AG09319 (cell line): ENCODE data around the gene MAST4.

ENCODE experiments used
- DNase-seq: peaks from one replicate; pipeline ENCODE4 v3.0.0-alpha.2; 2010; ENCODE audit warnings: low read depth; ENCODE audit errors: extremely low read depth
- CTCF ChIP-seq: IDR thresholded peaks from 2 replicates; pipeline ENCODE4 v1.5.1; 2011; ENCODE audit warnings: low read depth, mild to moderate bottlenecking, inconsistent platforms, low read length, moderate library complexity

MAST4 gene

DNA sequence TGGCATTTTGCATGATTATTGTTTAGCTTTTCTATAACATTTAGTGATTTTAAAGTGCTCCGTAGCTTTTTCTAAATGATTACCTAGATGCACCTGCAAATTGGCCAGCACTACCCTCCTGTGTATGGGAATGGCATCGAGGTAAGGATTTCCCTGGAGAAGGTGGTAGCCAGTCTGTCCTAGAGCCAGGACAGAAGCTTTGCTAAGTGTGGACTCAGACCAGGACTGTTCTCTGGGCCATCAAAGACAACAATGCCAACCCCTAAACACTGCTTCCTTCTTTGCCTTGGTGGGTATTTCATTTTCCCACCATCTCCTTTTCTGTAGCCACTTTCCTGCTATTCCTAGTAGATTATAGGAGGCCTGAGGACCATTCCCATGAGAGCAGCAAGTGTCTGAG, 547.4 kb downstream of the MAST4 start:
- no peak for DNase-seq

DNA sequence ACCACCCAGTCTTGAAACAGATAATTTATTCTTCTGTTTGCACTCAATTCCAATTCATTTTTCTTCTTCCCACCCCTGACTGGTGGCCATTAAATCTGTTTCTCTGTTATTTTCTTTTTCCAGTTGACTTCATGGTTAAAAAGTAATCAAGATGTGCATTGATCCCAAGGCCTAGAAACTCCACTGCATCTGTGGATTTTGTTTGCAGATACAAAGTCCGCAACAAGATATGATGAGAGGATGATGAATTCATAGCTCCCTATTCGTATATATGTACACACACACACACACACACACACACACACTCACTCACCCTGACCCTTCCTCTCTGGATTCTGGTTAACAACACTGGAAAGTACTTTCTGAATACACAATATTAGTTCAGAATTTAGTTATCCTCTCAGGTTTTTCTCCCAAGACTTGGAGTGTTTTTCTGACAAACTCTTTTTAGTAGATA, 548.0 kb downstream of the MAST4 start:
- TF ChIP-seq CTCF, result no peak
- no peak for DNase-seq

More for the DNA sequence above, 547.4 kb downstream of the MAST4 start:
- no peak for TF ChIP-seq CTCF

DNA sequence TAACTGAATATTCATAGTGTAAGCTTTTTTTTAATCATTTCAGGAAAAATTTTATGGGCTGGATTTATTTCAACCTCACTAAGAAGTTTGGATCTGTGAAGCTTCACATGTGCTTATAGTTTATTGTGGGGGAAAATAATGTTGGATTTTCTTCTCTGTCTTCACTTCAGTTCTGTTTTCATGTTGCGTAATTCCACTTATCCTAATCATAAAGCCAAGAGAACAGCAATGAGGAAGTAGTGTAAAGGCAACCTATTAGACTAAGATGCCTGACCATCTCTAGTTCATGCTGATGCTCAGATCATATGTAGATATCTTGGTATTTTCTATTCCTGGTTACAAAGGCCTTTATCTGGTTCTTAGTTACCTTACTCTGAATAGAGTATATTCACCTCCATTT, 550.4 kb downstream of the MAST4 start:
- TF ChIP-seq CTCF, result no peak
- no peak for DNase-seq

DNA sequence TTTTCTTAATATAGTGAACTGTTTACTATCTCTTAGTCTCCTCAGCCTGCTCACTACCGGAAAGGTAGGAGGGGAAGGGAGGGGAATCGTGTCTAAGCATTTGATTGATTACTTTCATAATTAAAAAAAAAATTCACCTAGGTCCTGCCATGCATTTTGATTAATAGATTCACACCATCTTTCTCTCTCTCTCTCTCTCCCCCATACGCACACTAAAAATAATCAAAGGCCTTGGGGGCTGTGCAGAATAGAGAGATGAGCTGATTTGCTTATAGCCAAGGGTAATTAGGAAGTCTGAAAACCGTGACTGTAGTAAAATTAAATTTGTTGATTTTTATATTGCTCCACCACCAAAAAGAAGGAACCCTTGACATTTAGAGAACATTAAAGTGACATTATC, 550.8 kb downstream of the MAST4 start:
- no peak for TF ChIP-seq CTCF
- no peak for DNase-seq

GRCh38 chr5:67147760-67148159, 551.6 kb downstream of the MAST4 start:
- no peak for DNase-seq
- no peak for TF ChIP-seq CTCF

DNA sequence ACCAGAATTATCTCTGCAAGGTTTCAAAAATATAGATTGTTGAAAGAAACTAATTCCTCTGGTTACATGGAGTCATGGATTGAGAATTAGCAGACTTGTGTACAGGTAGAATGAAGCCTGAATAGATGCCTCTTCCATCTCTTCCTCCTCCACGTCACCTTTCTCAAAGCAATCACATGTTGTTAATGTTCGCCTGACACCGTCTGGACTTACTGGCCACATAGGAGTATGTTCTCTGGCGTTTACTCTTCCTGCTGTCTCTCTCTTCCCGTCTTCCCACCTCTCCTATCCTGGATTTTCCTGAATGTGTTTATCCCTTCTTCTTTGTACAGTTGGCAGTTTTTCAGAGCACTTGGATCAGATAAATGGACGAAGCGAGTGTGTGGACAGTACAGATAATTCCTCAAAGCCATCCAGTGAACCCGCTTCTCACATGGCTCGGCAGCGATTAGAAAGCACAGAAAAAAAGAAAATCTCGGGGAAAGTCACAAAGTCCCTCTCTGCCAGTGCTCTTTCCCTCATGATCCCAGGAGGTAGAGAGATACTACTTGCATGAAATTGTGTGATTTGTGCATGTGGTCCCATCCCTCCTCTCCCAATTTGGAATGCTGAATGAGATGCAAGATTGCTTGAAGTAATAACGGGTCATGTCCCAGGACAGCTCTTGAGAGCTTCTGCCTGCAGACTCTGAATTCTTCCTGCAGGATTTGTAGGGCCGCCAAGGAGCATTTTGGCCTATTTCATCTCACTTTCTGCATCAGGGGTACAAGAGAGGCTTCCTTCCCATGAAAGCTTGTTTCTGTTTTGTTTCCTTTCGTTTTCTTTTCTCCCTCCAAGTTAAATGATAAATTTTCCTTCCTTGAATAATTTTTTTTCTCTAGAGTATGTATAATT, 553.1 kb downstream of the MAST4 start:
- DNase-seq, result no peak
- no peak for TF ChIP-seq CTCF

DNA sequence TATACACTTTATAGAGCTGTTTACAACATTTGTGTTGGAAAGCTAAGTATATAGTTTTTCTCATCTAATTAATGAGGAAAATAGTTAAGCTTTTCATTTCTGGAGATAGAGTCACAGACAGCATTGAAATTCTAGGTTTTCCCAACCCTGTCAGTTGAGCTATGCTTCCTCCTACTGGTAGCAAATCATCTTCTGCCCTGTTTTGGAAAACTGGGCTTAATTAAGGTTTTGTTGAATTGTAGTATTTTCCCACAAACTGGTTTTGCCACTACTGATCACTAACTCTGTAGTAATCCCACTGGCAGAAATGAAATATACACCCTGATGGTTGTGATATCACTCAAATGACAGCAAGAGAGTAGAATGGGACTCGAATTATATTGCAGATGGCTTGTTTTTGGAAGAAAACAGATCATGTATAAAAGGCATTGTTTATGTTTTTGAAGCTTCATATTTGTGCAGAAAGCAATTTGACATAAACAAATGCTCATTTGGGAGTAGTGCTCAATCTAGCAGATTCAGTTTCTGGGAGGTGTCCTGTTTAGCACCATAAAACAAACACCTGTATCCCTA, 553.8 kb downstream of the MAST4 start:
- peak; percentile 23 for DNase-seq
- peak; percentile 87 for TF ChIP-seq CTCF
